GM12878 (cell line): ENCODE results near the gene LBH. TPM values are rescaled to one million over a fixed set of nuclear protein-coding genes. Genes with fewer than 3 reads are reported as not detected.

ENCODE experiments used
- ATAC-seq: fragments of 200-7000 bp; cut with Tn5 transposase; 3 replicates; pipeline ENCODE4 v1.9.1; 2020; ENCODE audit warnings: mild to moderate bottlenecking, moderate library complexity
- BruUV-seq: library from RNA; stranded (reverse); fragments of 400-500 nt; replicated peaks from 2 replicates; lab custom pipeline; 2021; lab: Mats Ljungman, UMichigan
- CTCF ChIA-PET: fragments of 300-600 bp; sonication (Branson Sonifier 250); formaldehyde crosslinking; extraction: SDS; loops from one replicate; lab custom pipeline; 2021; ENCODE audit warnings: inconsistent platforms; lab: Yijun Ruan, JAX
- POLR2A ChIA-PET: fragments of 350-600 bp; formaldehyde crosslinking; extraction: SDS; loops from one replicate; lab custom pipeline; 2021; ENCODE audit warnings: inconsistent platforms; lab: Charles Lee
- RAD21 ChIA-PET: fragments of 300-600 bp; sonication (Branson Sonifier 250); formaldehyde crosslinking; loops from one replicate; lab custom pipeline; 2023; ENCODE audit warnings: antibody characterized with exemption; ENCODE audit not compliant: unreplicated experiment; lab: Charles Lee
- SMC1A ChIA-PET: fragments of 300-600 bp; sonication (Branson Sonifier 250); formaldehyde crosslinking; loops from one replicate; lab custom pipeline; 2023; ENCODE audit not compliant: unreplicated experiment, uncharacterized antibody; lab: Charles Lee
- DNase-seq: peaks from one replicate; pipeline ENCODE4 v3.0.0-alpha.2; 2011; ENCODE audit warnings: low read depth, low spot score
- FAIRE-seq: peaks from 3 replicates; lab custom pipeline; 2011; peaks lifted over from hg19 to GRCh38; lab: Jason Lieb, UNC
- H2AFZ ChIP-seq: 2 replicates; pipeline ENCODE4 v1.6.0; 2011; ENCODE audit warnings: low read depth, low read length, control low read depth; ENCODE audit not compliant: control insufficient read depth
- H3K27ac ChIP-seq: 2 replicates; pipeline ENCODE4 v1.5.1; 2011; ENCODE audit warnings: control low read depth; ENCODE audit not compliant: control insufficient read depth, insufficient read depth
- H3K27me3 ChIP-seq, 2 experiments: replicated peaks in 1 of 2; 2 replicates each; pipeline versions ENCODE4 v1.6.0 to v1.6.1; 2011; ENCODE audit warnings: low read length in 1 of 2; ENCODE audit not compliant: control insufficient read depth in 2 of 2, insufficient read depth in 2 of 2
- H3K36me3 ChIP-seq, 2 experiments: 2 replicates each; pipeline ENCODE4 v1.5.1; 2011; ENCODE audit warnings: low read length in 1 of 2; ENCODE audit not compliant: control insufficient read depth in 2 of 2, insufficient read depth in 2 of 2
- H3K4me1 ChIP-seq: 2 replicates; pipeline ENCODE4 v1.6.1; 2011; ENCODE audit warnings: mild to moderate bottlenecking, low read length, moderate library complexity, mixed read lengths; ENCODE audit not compliant: control insufficient read depth, insufficient read depth
- H3K4me2 ChIP-seq: 2 replicates; pipeline ENCODE4 v1.6.0; 2011; ENCODE audit warnings: control low read depth; ENCODE audit not compliant: control insufficient read depth, insufficient read depth
- H3K4me3 ChIP-seq: fragments of 200-600 bp; sonication (generic); 2 replicates; pipeline ENCODE4 v1.5.1; 2016
- H3K79me2 ChIP-seq: 2 replicates; pipeline ENCODE4 v1.6.0; 2011; ENCODE audit warnings: low read length; ENCODE audit not compliant: control insufficient read depth, insufficient read depth
- H3K9ac ChIP-seq: 2 replicates; pipeline ENCODE4 v1.8.0; 2011; ENCODE audit warnings: low read length, control low read depth, mixed read lengths; ENCODE audit not compliant: control insufficient read depth, insufficient read depth
- H3K9me3 ChIP-seq: replicated peaks from 3 replicates; pipeline ENCODE4 v1.5.1; 2011; ENCODE audit warnings: mild to moderate bottlenecking, low read length; ENCODE audit not compliant: control insufficient read depth, insufficient read depth
- H4K20me1 ChIP-seq: 2 replicates; pipeline ENCODE4 v1.6.0; 2011; ENCODE audit not compliant: control insufficient read depth, insufficient read depth
- CBX3 ChIP-seq: fragments of 200-600 bp; sonication (generic); IDR thresholded peaks from 2 replicates; pipeline ENCODE4 v1.6.1; 2016; ENCODE audit warnings: low read depth, borderline replicate concordance
- CREM ChIP-seq: IDR thresholded peaks from 2 replicates; pipeline ENCODE4 v1.6.1; 2014; ENCODE audit warnings: antibody characterized with exemption, low read depth
- E2F4 ChIP-seq: IDR thresholded peaks from 2 replicates; pipeline ENCODE4 v1.6.1; 2012; ENCODE audit warnings: low read depth, low read length, improper control_type of control experiment
- E2F8 ChIP-seq: fragments of 450-650 bp; IDR thresholded peaks from 2 replicates; pipeline ENCODE4 v1.6.1; 2018; ENCODE audit warnings: mild to moderate bottlenecking, low read depth, moderate library complexity; ENCODE audit not compliant: partially characterized antibody
- GABPA ChIP-seq: IDR thresholded peaks from 2 replicates; pipeline ENCODE4 v1.6.1; 2014; ENCODE audit warnings: antibody characterized with exemption, low read depth, mild to moderate bottlenecking, inconsistent platforms
- MEF2A ChIP-seq: IDR thresholded peaks from 2 replicates; pipeline ENCODE4 v1.6.1; 2011; ENCODE audit warnings: low read depth, mild to moderate bottlenecking, low read length, moderate library complexity; ENCODE audit not compliant: insufficient read depth
- NKRF ChIP-seq: fragments of 450-650 bp; conservative IDR thresholded peaks from 2 replicates; pipeline ENCODE4 v1.6.1; 2017; ENCODE audit warnings: mild to moderate bottlenecking, moderate library complexity
- PAX8 ChIP-seq: fragments of 450-650 bp; IDR thresholded peaks from 2 replicates; pipeline ENCODE4 v1.6.1; 2017; ENCODE audit warnings: mild to moderate bottlenecking, moderate library complexity
- PRDM15 ChIP-seq: fragments of 450-650 bp; formaldehyde crosslinking; IDR thresholded peaks from 2 replicates; pipeline ENCODE4 v1.4.0; 2020; ENCODE audit warnings: mild to moderate bottlenecking, moderate library complexity
- RCOR1 ChIP-seq: conservative IDR thresholded peaks from 2 replicates; pipeline ENCODE4 v1.6.1; 2012; ENCODE audit warnings: low read depth, low read length, improper control_type of control experiment
- SKIL ChIP-seq: fragments of 450-650 bp; IDR thresholded peaks from 2 replicates; pipeline ENCODE4 v1.6.1; 2017; ENCODE audit warnings: mild to moderate bottlenecking, low read depth, inconsistent platforms; ENCODE audit not compliant: poor library complexity, severe bottlenecking
- in situ Hi-C: fragments of 300-500 bp; cut with MboI; formaldehyde crosslinking; loops from 9 replicates; pipeline ENCODE4 v1.14.3; 2018; ENCODE audit warnings: mixed read lengths
- intact Hi-C: fragments of 100-400 bp; cut with micrococcal nuclease; formaldehyde crosslinking; loops from one replicate; pipeline ENCODE4 v1.14.2; 2022; ENCODE audit not compliant: unreplicated experiment
- polyA plus RNA-seq, 11 experiments: library from polyadenylated mRNA; depleted of rRNA in 4 of 11; unstranded in 6 of 11; stranded (reverse) in 5 of 11; fragments of >200 nt; fragmentation: Nextera tagmentation in 4 of 11; fragmentation: Illumina TruSeq in 1 of 11; extraction: Ambion mirVana in 4 of 11; extraction: Trizol in 1 of 11; gene quantifications; 1 replicate in 1 of 11; 2 replicates in 10 of 11; pipeline versions ENCODE4 v1.2.1 to v1.2.3, GENCODE V29; 2011 to 2016; ENCODE audit warnings: inconsistent platforms in 2 of 11, missing spikeins in 2 of 11, low read depth in 1 of 11
- total RNA-seq, 4 experiments: library from RNA; depleted of rRNA in 3 of 4; stranded (reverse); fragments of >200 nt in 3 of 4; fragmentation: Illumina TruSeq in 1 of 4; extraction: Trizol in 1 of 4; gene quantifications; 2 replicates each; pipeline versions ENCODE4 v1.2.1 to v1.2.3, GENCODE V29; 2013 to 2021

The LBH gene
- total and polyA plus RNA-seq, 10 of the 15 experiments (the other 5 are each of a cell fraction or from before 2014, with no cell fraction given), result 9.3 to 133 (median 34.1) TPM

- in situ Hi-C loops (no loop called here), intact Hi-C loops (no loop called here)
- DNase-seq, result no peak
- Histone ChIP-seq H3K27ac (no peak overlapping the region), H3K36me3 (no peaks in the 10 kb centered on the region), H3K79me2 (no peaks in the 10 kb centered on the region), H3K4me1 (peaks cover 7% of the 10 kb centered on the region), H3K27me3 (no peaks in the 10 kb centered on the region), H3K4me2 (no peak overlapping the region), H2AFZ (no peak overlapping the region), H3K9me3 (no peaks in the 10 kb centered on the region; the same call in 2 of the 3 replicates), H3K9ac (no peak overlapping the region), H4K20me1 (no peaks in the 10 kb centered on the region), H3K4me3 (no peak overlapping the region)
- ChIA-PET RAD21 (interaction anchor here (1.1 kb wide), 1 partner anchor 29 kb away, joined by 5 read pairs; no protein-coding TSS in a partner anchor), SMC1A (interaction anchor here (0.6 to 1.9 kb wide), 3 partner anchors 17 to 40 kb away, joined by 3 to 7 read pairs (median 3); no protein-coding TSS in a partner anchor), POLR2A (interaction anchor here (0.6 kb wide), 1 partner anchor 19 kb away, joined by 4 read pairs; no protein-coding TSS in a partner anchor), CTCF (interaction anchor here (1.2 kb wide), 1 partner anchor 66 kb away, joined by 3 read pairs; no protein-coding TSS in a partner anchor)
- no TSS peak for BruUV-seq
- no peak for FAIRE-seq
- ATAC-seq, result no peak
- TF ChIP-seq MEF2A, result no peak
- TF ChIP-seq E2F4, result no peak
- no peak for TF ChIP-seq PRDM15 (CRISPR knock-in tag)
- TF ChIP-seq RCOR1, result no peak
- TF ChIP-seq PAX8, result no peak
- no peak for TF ChIP-seq CBX3
- no peak for TF ChIP-seq GABPA
- TF ChIP-seq CREM, result no peak
- TF ChIP-seq NKRF, result no peak
- no peak for TF ChIP-seq E2F8
- no peak for TF ChIP-seq SKIL
Observed at GRCh38 chr2:30305235-30305634, 73.9 kb downstream of the LBH start.
